Ovary (tissue), 3 donors: ENCODE data around the gene RILPL1.

Experiments
- CTCF ChIP-seq, 3 donors: fragments of 450-650 bp in 2 of 3; fragments of 200-600 bp in 1 of 3; IDR thresholded peaks; one replicate each; pipeline versions ENCODE4 v1.5.1 to v1.8.0; 2016 to 2022; ENCODE audit warnings: antibody characterized with exemption in 3 of 3, mild to moderate bottlenecking in 1 of 3
- POLR2A ChIP-seq: fragments of 450-650 bp; IDR thresholded peaks from one replicate; pipeline ENCODE4 v1.6.1; 2017; ENCODE audit warnings: antibody characterized with exemption, mild to moderate bottlenecking, moderate library complexity
- donor health status: DM: no; HTN: no; CAD: no.

DNA sequence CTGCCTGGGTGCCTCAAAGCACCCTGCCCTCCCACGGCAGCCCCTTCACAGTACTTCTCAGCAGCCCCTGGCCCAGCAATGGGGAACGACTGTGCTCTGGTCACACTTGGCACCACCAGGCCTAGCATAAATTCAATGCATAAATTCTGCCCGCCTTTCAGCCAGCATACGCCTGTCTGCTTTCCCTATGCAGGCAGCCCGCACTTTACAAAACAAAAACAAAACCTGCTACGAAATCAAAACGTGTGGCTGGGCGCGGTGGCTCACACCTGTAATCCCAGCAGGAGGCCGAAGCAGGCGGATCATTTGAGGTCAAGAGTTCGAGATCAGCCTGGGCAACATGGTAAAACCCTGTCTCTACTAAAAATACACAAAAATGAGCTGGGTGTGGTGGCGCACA lies 42.0 kb downstream of the RILPL1 start:
- no peak for TF ChIP-seq CTCF (IDR thresholded peaks at IDR 0.05)
- TF ChIP-seq POLR2A: no peak
